Measurements from ENCODE around the gene ITPK1.

ITPK1 gene

GRCh38 chr14:92945544-92945943 is 170.2 kb downstream of the ITPK1 start:
- DNase-seq, result no peak

GRCh38 chr14:92944976-92945375 is 170.7 kb downstream of the ITPK1 start:
- peak; percentile 85 for DNase-seq

GRCh38 chr14:92943855-92944570 is 171.7 kb downstream of the ITPK1 start:
- DNase-seq, result no peak

- DNase-seq, result no peak
These were observed 172.6 kb downstream of the ITPK1 start for GRCh38 chr14:92942976-92943710.

- no peak for DNase-seq
These were observed 173.1 kb downstream of the ITPK1 start for GRCh38 chr14:92942576-92942975.

- DNase-seq, result no peak
These were observed 173.6 kb downstream of the ITPK1 start for GRCh38 chr14:92942136-92942535.

- DNase-seq, result no peak
These were observed 174.2 kb downstream of the ITPK1 start for GRCh38 chr14:92941531-92941930.

GRCh38 chr14:92940543-92940942 is 175.2 kb downstream of the ITPK1 start:
- DNase-seq, result no peak

GRCh38 chr14:92939699-92940098 is 176.0 kb downstream of the ITPK1 start:
- no peak for DNase-seq

- no peak for DNase-seq
These were observed 176.6 kb downstream of the ITPK1 start for GRCh38 chr14:92938890-92939671.

- DNase-seq, result no peak
These were observed 177.4 kb downstream of the ITPK1 start for GRCh38 chr14:92938235-92938875.

GRCh38 chr14:92937051-92937937 is 178.4 kb downstream of the ITPK1 start:
- peak; percentile 75 for DNase-seq

- no peak for DNase-seq
These were observed 179.6 kb downstream of the ITPK1 start for GRCh38 chr14:92936085-92936484.

- no peak for DNase-seq
These were observed 180.3 kb downstream of the ITPK1 start for GRCh38 chr14:92935446-92935845.

GRCh38 chr14:92934196-92935085 is 181.3 kb downstream of the ITPK1 start:
- DNase-seq, result no peak

- DNase-seq, result no peak
These were observed 182.2 kb downstream of the ITPK1 start for GRCh38 chr14:92933481-92933880.

GRCh38 chr14:92932448-92933395 is 183.0 kb downstream of the ITPK1 start:
- DNase-seq, result no peak

- no peak for DNase-seq
These were observed 183.9 kb downstream of the ITPK1 start for GRCh38 chr14:92931681-92932447.
